ENCODE measurements around the gene DSCAM.
"Not testable (repeated sequence)": the region's sequence is repeated elsewhere in the genome, so short reads cannot be mapped to it uniquely, and the experiment has no call there.

The DSCAM gene

DNA sequence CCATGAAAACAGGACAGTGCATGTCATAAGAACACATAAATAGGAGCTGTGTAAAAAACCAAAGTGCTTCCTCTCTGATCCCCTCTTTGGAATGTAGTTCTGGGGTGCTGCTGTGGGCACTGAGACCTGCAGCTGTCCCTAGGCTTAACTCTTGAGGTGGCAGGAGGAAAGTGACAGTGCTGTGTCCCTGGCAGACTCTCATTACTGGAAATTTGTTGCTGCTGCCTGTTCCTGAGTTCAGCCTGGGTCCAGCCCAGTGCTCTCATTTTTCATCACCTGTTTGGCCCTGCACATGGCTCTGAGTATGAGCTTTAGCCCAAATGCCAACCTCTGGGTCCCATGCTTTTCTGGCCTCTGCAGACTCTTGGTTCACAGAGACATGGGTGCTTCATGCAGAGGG lies 329.3 kb downstream of the DSCAM start:
- DNase-seq, result no peak

DNA sequence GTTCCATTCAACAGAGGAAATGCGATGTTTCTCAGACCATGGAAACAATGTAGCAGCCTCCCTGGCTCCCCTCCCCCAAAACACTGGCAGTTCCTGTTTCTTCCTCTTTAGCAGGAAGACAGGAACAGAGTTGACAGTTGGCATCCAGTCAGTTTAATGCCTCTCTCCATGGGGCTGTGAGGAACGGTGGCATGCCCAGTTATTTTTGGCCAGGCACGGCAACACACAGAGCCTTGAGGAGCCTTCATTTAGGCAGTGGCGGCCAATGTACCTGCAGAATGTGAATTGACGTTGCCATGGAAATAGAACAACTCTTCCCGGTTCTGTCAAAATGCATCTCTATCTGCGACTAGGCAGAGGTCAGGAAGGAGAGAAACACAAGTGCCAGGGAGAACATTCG lies 330.6 kb downstream of the DSCAM start:
- DNase-seq, result no peak

- DNase-seq, result no peak
Observed at GRCh38 chr21:40512590-40512989, 334.4 kb downstream of the DSCAM start.

GRCh38 chr21:40507978-40508377 lies 339.0 kb downstream of the DSCAM start:
- peak in 1 of 2 experiments; percentile 16 for DNase-seq

DNA sequence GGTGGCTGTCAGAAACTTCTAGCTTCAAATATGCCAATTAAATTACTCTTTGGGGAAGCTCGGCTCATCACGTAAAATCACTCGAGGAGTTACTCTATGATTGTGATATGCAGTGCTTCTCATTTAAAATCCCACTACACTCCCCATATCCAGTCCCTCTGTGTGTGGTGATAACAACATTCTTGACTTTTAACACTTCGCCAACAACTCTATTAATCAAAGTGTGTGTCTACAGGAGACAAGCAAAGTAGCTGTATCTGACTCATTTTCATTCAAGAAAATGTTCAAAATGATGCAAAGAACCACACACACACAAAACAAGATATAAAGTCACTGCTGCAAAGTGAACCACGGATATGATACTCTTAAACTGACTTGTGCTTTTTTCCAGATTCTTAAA lies 341.3 kb downstream of the DSCAM start:
- DNase-seq, result no peak

- DNase-seq, result no peak
Observed at GRCh38 chr21:40505244-40505643, 341.7 kb downstream of the DSCAM start.

- DNase-seq, result no peak
Observed at GRCh38 chr21:40504825-40505224, 342.1 kb downstream of the DSCAM start.

DNA sequence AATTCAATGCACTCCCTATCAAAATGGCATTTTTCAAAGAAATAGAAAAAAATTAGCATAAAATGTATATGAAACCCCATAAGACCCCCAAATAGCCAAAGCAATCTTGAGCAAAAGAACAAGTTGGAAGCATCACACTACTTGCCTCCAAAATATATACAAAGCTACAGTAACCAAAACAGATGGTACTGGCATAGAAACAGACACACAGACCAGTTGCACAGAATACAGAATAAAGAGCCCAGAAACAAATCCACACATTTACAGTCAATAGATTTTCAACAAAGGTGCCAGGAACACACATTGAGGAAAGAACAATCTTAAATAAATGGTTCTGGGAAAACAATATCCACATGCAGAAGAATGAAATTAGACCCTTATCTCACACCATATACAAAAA lies 350.8 kb downstream of the DSCAM start:
- no peak for DNase-seq

DNA sequence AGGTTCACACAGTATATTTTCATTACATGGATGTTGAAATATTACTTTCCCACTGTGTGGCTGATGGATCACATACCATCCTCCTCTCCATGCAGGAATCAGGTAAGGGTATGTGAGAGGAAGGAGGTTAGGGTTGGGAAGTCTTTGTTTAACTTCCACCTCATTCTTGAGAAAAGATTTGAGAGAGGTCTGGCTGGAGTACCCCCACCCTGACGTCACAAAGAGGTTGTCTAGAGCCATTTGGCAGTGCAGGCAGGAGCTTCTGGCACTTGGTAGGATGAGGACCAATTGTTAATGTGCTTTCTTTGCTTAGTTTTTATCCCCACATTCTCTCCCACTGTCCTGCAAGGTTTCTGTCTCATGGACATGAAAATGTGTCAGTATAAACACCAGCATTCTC lies 356.6 kb downstream of the DSCAM start:
- no peak for DNase-seq

DNA sequence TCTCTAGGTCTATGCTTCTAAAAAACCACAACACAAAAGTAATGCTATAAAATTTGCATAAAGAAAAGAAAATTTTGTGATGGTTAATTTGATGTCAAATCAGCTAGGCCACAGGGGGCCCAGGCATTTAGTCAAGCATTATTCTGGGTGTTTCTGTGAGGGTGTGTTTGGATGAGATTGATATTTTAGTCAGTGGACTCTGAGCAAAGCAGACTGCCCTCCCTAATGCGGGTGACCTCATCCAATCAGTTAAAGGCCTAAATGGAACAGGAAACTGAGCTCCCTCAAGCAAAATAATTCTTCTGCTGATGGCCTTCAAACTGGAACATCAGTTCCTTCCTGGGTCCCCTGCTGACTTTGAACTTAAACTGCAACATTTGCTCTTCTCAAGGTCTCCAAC lies 358.0 kb downstream of the DSCAM start:
- no peak for DNase-seq

- DNase-seq, result no peak
Observed at GRCh38 chr21:40481764-40482163, 365.2 kb downstream of the DSCAM start.

- no peak for DNase-seq
Observed at GRCh38 chr21:40474513-40474912, 372.4 kb downstream of the DSCAM start.

DNA sequence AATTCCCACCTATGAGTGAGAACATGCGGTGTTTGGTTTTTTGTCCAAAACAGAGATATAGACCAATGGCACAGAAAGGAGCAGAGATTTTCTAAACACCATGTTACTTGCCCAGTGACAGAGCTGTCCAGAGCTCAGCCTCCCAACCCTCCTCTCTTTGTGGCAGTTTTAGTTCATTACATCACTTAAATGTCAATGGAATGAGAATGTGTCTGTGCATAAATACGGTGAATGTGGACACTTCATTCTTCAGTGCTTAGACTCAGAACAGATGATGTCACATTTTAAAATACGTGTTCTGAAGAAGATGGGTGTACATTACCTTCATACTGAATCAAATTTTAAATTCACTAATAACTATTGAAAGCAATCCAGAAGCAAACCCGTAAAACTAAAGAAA lies 374.9 kb downstream of the DSCAM start:
- DNase-seq, result no peak

DNA sequence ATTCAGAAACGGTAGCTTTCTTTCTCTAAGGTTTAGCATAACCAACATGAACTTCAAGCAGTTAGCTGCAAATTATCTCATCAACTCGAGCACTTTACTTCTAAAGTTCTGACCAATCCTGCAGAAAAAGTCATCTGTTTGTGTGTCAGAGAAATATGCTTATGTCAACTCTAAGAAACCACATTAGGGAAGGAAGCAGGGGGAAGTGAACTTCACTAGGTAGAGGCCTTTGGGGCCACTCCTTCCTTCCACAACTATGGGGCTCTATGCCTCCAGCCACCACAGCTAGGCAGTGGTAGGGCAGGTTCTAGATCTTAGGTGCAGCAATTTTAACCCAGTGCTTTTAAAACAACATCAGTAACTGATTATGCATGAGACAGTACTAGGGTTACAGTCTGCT lies 375.9 kb downstream of the DSCAM start:
- no peak for DNase-seq

DNA sequence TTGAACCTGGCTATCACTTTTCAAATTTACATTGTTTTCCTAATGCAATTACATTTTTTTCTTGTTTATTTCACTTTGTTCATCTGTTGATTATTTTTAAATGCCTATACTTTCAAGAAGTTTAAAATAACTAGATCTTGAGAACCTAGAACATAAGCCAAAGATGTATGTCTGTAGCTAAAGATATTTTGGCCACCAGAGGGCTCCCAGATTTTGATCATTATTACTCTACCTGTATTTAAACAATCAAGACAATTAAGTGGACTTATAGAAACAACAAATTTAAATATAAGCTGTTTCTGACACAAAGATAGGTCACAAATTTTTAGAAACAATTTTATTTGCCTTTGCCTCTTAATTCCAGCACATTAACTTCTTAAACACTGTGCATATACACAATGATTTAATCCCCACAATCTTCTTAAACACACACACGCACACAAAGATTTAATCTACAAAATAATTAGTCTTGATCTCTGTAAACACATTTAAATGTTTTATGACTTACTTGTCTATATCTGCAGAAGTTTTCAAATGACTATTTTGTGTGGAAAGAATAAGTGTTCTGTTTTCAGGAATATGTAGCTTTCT lies 380.0 kb downstream of the DSCAM start:
- peak in 1 of 2 experiments; percentile 23 for DNase-seq

- DNase-seq, result no peak
Observed at GRCh38 chr21:40465382-40465781, 381.6 kb downstream of the DSCAM start.

- no peak for DNase-seq
Observed at GRCh38 chr21:40463176-40463575, 383.8 kb downstream of the DSCAM start.

DNA sequence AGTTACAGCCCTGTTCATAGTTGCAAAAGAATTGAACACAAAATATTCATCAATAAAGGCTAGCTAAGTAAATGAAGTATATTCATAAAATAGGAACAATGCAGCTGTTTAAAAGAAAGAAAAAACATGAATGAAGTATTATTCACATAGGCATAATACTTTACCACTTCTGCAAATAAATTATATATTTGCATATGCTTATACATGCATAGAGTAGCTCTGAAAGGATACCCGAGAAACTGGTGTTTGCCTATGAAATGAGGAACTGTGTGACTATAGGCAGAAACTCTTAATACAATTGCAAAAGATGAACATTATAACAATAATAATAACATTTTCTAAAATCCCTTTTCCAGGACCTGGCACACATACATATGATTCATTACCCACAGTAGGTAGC lies 385.9 kb downstream of the DSCAM start:
- no peak for DNase-seq

DNA sequence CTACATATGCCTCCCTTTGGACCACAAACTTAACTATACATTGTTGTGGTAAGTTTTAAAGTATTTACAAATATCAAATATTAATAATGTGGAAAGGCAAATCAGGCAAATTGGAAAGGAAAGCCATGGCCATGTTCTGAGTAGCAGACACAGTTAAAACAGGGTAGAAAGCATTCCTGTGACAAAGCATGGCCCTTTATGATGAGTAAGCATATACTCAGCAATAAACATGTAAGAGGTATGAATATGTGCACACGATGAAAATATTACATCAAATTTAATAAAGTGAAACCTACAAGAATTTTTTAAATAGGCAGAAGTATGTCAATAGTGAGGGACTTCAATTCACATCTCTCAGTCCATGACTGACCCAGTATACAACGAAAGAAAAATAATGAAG lies 389.2 kb downstream of the DSCAM start:
- DNase-seq, result no peak

DNA sequence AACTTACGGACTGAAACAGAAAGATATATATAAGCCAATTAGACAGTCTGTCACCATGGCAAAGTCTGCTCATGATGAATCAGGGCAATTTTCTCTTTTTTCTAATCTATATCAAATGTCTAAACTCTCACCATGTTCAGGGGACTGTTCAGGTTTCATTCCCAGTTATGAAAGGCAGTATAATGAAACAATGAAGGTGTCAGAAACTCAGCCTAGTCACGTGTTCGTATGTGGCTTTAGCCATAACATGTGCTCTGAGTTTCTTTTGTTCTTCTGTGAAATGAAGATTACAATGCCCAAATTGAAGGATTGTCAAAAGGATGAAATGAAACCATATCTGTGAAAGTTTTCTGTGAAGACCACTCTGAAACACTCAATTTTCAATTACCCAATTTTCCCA lies 392.9 kb downstream of the DSCAM start:
- no peak for DNase-seq

DNA sequence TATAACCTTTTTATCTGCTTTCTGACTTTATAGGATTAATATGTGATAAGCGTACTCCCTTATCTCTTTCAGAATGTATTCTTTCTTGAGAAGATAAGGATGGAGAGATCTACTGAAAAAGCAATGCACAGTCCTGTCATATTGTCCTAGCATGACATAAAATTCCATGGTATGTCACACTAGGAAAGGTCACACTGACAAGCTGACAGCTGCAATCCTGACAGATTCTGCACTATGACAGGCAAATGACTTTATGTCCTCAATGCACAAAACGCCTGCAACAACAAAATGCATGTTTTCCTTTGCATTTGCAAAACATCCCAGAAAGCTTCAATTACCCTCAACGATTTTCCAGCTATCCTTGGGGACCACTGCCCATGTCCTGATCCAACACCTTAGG lies 393.8 kb downstream of the DSCAM start:
- no peak for DNase-seq

DNA sequence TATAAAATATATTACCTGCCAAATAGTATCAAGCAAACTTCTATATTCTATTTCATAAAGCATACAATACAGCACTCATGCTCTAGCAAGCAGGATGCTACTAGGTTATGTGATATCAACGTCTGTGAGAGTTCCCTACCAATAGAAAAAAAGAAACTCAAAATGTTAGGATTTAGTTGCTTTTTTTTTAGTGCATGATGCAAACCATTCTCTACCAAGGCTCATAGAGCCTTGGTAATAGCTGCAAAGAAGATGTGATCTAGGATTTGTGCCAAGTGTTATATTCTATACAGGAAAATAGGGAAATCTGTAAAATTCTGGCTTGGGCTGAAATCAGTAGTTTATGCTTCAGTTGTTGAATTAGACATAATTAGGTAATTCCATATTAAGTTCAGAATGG lies 394.4 kb downstream of the DSCAM start:
- no peak for DNase-seq

DNA sequence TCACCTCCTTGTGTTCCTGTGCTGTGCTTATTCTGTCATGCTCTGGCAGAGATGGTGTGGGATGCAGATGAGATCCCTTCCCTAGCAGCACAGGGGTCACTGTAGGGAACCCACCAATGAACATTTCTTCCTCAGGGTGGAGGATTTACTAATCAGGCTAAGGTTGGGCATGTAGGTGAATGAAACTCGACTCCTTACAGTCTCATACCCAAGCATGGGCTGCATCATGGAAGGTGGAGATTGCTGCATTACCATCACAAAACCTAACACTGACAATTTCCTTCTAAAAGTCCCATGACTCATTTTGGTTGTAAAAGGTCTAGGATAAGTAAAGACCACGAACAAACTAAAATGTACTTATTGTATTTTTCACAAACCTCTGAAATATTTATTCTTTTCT lies 399.9 kb downstream of the DSCAM start:
- no peak for DNase-seq

GRCh38 chr21:40445349-40445921 lies 401.5 kb downstream of the DSCAM start:
- no peak for DNase-seq

DNA sequence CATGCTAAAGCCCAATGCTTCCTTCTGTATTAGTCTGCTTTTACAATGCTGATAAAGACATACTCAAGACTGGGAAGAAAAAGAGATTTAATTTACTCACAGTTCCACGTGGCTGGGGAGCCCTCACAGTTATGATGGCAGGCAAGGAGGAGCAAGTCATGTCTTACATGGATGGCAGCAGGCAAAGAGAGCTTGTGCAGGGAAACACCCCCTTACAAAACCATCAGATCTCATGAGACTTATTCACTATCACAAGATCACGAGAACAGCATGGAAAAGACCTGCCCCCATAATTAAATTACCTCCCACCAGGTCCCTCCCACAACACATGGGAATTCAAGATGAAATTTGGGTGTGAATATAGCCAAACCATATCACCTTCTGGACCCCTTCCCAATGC lies 407.4 kb downstream of the DSCAM start:
- not testable (repeated sequence) for DNase-seq
